Right renal pelvis (tissue), 4 donors: Measurements from ENCODE around the gene MLXIPL. TPM values are rescaled to one million over a fixed set of nuclear protein-coding genes. Genes with fewer than 3 reads are reported as not detected.
"Not testable (repeated sequence)": the region's sequence is repeated elsewhere in the genome, so short reads cannot be mapped to it uniquely, and the experiment has no call there.

Experiments used
- DNase-seq, 4 donors: peaks; one replicate each; pipeline ENCODE4 v3.0.0-alpha.2; 2013; ENCODE audit warnings: low read depth in 4 of 4, low spot score in 3 of 4, missing footprints in 1 of 4
- polyA plus RNA-seq, 4 donors: library from polyadenylated mRNA; unstranded; fragments of 120-200 nt; gene quantifications; one replicate each; pipeline ENCODE4 v1.2.1, GENCODE V29; 2013; ENCODE audit not compliant: insufficient read length in 4 of 4

The MLXIPL gene
- polyA plus RNA-seq, 4 donors = 2.6 to 5.1 (median 4.3) TPM

DNA sequence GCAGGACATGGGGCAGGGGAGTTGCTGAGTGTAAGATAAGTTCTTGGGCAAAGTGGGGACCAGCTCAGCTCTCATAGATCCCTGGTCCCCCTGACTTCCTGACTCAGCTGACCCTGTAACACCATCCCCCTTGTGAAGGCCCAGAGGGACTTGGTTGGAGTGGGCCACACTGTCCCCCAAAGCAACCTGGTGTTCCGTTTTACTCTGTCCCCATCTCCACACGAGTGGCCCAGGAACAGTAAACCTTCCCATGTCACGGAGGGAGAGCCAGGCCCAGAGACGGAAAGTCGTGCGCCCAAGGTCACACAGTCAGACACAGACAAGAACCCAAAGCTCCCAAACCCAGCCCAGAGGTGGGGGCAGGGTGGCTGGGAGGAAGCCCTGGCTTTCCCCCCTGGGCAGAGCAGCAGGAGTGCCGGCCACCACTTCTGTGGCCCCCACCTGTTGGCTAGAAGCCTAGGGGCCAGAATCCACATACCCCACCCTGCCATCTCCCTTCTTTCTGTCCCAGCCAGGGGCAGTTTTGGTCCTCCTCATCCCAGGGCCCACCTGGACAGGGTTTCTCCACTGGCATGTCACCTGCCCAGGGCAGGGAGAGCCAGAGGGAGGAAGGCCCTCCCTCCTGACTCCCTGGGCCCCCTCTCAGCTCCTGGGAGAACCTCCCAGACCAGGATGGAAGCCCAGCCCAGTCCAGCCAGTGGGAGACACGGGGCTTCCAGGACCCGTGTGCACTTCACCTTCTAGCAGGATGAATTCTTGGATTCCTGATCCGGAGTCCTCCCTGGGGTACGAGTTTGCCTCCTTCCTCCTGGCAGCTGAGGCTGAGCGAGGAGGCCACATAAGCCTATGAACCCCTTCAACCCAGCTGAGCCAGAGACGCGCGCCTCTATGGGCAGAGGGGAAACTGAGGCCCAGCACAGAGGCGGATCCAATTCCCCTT lies 22.7 kb upstream of the MLXIPL start:
- DNase-seq = no peak

DNA sequence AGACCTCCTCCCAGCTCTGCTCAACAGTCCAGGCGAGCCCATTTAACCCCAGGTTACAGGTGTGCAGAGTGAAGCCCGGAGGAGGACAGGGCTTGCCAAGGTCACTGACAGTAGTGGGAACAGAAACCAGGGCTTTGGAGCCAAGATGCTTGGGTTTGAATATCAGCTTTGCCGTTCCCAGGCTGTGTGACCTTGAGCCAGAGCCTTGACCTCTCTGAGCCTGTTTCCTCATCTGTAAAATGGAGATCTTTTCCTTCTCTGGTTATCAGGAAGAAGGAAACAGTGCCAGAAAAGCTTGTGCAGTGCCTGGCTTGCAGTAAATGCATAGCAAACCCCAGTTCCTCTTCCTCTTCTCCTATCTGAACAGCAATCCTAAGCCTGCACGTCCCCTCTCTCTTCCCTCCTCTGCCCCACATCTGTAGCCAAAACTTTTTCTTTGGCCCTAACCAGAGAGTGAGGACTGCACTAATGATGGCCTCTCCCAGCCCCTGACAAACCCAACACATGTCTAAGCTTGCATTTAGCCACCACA lies 21.4 kb upstream of the MLXIPL start:
- DNase-seq = no peak

DNA sequence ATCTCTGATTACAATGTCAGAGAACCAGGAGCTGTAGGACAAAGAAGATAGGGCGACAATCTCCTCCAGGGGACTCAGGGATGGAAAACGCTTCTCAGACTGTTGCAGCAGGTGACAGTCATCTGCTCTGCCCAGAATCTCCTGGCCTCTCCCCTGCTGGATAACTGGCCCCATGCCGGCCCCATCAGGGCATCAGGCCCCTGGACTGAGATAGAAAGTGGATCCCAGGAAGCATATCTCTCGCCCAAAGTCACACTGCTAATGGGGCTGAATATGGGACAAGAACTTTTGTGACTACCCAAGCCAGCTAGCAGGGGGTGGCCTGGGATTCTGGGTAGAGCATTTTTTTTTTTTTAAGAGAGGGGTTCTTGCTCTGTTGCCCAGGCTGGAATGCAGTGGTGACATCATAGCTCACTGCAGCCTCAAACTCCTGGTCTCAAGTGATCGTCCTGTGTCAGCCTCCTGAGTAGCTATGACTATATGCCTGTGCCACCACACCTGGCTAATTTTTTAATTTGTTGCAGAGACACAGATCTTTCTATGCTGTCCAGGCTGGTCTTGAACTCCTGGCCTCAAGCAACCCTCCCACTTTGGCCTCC lies 20.5 kb upstream of the MLXIPL start:
- DNase-seq = no peak

DNA sequence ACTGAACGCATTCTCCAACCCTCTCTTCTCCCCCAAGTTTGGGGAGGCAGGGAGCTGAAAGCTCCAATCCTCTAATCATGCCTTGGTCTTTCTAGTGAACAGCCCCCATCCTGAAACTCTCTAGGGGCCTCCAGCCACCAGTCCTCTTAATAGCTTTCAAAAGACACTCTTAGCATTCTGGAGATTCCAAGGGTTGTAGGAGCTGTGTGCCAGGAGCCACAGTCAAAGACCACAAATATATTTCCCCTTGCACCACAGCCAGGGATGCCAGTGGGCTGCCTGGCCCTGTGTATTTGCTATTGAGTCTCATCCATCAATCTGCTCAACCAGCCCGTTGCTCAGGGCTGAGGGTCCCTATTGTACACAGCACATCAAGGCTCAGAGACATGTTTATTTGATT lies 18.5 kb upstream of the MLXIPL start:
- no peak for DNase-seq

DNA sequence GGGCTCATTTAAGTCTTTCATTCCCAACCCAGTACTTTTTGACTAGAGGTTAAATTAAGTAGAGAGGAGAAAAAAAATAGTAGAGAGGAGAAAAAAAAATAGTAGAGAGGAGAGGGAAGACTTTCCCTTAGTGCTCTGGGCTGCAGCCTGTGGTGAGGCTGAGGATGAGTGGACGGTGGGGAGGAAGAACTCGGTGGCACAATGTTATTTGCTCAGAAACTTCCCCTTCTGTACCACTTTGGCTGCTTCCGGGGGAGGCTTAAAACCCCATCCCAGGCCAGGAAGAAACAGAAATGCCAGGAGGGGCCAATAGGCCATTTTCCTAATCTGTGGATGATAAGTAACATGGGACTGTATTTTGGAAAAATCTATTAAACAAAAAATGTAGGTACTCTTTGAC lies 14.6 kb upstream of the MLXIPL start:
- no peak for DNase-seq

DNA sequence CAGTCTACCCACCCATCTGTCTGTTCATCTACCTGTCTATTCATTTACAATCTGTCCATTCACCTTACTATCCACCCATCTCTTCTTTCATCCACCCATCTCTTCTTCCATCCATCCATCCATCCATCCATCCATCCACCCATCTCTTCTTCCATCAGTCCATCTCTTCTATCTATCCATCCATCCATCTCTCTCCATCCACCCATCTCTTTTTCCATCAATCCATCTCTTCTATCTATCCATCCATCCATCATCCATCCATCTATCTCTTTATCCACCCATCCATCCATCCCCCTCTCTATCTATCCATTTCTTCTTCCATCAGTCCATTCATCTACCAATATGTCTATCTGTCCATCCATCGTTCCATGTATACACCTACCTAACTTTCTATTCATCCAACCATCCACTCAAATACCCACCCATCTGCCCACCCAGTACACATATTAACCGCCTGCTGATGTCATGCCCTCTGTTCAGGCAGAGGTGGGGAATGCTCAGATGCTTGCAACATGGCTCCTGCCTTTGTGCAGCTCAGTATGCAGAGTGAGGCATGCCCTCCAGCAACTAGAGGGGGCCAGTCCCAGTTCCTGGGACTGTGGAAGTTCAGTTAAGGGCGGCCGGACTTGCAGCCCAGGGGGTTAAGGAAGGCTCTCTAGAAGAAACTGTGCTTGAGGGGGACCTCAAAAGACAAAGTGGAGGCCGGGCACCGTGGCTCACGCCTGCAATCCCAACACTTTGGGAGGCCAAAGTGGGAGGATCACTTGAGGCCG lies 11.3 kb upstream of the MLXIPL start:
- no peak for DNase-seq

DNA sequence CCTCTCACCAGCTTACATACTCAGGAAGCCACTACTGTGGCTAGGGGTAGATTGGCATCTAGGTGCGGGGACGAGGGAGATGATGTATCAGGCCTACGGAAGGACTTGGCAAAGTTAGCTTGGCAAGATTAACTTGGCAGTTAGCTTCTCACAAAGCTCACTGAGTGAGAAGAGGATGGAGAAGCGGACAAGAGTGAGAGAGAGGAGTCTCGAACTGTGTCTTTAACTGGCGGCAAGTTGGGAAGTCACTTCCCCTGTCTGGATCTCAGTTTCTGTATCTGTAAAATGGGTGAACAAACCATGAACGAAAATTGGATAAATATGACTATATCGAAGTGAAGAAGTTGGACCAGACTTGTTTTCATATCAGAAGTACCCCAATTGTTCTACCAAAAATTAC lies 9.5 kb upstream of the MLXIPL start:
- no peak for DNase-seq

DNA sequence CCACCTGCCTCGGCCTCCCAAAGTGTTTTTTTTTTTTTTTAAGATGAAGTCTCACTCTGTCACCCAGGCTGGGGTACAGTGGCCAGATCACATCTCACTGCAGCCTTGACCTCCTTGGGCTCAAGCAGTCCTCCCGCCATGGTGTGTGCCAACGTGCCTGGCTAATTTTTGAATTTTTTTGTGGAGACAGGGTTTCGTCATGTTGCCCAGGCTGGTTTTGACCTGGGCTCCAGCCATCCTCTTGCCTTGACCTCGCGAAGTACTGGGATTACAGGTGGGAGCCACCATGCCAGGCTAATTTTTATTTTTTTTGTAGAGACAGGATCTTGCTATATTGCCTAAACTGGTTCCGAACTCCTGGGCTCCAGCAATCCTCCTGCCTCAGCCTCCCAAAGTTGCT lies 9.0 kb upstream of the MLXIPL start:
- no peak for DNase-seq

DNA sequence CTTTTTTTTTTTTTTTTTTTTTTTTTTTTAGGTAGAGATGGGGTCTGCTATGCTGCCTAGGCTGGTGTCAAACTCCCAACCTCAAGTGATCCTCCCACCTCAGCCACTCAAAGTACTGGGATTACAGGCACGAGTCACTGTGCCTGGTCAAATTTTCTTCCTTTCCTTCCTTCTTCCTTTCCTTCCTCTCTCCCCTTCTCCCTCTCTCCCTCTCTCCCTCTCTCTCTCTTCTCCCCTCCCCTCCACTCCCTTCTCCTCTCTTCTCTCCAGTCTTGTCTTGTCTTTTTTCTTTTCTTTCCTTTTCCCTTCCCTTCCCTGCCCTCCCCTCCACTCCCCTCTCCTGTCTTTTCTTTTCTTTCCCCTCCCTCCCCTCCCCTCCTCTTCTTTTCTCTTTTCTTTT lies 7.2 kb upstream of the MLXIPL start:
- no peak for DNase-seq

DNA sequence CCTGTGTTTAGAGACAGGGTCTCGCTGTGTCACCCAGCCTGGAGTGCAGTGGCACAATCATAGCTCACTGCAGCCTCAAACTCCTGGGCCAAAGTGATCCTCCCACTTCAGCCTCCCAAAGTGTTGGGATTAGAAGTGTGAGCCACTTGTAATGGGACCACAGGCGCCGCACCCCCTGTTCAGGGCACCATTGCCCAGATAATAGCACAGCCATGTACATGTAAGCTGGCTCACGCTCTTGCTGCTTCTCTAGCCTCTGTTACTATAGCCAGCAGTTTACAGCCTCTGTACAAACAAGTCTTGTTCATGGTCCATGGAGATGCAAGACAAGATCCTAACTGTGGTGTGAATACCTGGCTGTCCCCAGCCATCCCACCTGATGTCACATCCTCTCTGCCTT lies 4.2 kb upstream of the MLXIPL start:
- no peak for DNase-seq

DNA sequence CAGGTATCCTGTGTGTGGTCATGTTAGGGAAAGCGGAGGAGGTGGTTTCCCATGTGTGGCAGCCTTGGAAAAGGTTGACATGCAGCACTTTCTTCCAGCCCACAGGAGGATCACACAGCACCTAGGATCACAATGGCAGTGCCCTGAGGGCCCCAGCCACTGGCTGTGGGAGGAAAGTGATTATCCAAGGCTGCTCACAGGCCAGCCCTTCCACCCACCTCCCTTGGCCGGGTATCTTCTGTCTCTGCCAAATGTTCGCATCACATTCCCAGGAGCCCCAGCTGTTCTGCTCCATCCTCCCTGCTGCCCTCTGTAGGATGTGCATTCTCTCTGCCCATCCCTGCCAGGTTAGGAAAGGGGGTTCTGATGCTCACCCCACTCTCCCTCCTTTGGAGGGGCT lies 2.5 kb upstream of the MLXIPL start:
- DNase-seq = no peak

DNA sequence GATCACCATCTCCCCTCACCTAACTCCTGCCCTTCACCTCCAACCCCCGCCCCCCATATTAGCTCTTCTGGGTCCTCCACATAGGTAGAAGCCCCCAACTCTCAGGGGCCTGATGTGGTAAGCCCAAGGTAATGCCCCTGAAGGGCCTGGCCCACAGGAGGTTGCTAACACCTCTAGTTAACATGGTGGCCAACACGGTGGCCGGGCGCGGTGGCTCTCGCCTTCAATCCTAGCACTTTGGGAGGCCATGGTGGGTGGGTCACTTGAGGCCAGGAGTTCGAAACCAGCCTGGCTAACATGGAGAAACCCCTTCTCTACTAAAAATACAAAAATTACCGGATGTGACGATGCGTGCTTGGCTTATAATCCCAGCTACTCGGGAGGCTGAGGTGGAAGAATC lies 954 bp upstream of the MLXIPL start:
- no peak for DNase-seq

DNA sequence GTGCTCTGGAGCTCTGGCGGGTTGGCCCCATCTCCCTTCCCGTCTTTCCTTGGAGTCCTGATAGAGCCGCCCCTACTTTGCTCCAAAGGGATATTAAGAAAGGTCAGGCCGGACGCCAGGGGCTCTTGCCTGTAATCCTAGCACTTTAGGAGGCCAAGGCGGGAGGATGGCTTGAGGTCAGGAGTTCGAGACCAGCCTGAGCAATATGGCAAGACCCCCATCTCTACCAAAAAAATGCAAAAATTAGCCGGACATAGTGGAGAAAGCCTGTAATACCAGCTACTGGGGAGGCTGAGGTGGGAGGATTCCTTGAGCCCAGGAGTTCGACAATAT lies 313 bp upstream of the MLXIPL start:
- no peak for DNase-seq

DNA sequence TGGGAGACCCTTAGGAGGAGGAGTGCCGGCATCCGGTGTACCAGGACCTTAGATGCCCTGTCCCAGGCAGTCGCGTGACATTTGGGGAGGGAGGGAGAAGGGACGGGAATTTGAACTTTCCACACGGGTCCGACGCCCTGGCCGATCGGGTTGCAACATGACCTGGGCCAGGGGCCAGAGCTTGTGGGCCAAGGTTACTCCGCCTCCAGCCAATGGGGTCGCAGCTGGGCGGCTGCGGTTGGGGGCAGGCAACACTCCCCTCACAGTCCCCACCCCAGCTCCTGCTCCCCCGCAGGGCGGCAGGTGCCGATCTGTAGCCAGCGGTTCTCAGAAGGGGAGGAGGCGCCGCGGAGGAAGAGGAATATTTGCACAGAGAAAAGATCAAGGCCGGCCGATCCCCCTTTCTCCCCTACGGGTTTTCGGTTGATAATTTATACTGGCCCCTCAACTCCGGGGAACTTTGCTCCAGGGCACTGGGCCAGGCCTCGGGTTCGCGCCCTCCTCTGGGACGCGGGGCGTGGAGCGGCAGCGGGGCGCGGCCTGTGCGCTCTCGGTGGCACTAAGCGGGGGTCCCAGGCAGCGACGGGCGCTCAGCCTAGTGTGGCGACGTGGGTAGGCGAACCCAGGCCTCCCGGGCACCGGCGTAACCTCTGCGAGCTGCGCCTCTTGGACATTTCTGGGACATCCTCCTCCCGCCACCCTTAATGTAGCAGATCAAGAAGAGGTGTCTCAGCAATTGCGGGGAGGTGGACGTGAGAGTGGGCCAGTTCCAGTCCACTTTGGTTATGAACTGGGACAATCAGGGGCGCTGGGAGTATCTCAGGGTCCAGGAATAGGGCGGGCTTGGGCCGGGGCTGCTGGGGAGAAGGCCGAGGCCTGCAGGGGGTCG lies 1.2 kb downstream of the MLXIPL start:
- DNase-seq = no peak

DNA sequence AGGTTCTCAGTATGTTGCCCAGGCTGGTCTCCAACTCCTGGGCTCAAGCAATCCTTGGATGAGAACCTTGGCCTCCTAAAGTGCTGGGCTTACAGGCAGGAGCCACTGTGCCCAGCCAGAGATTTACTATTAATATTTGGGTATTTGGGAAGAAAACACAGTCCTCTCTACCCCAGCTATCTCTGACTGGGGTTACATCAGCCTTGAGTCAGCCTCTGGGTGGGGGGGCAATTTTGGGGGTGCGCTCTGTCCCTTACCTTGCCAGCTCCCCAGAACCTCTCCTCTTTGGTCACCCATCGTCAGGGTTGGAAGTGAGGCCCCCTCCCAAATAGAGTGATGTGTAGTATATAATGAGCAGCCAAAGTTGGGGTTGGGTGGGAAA lies 1.8 kb downstream of the MLXIPL start:
- DNase-seq = no peak

DNA sequence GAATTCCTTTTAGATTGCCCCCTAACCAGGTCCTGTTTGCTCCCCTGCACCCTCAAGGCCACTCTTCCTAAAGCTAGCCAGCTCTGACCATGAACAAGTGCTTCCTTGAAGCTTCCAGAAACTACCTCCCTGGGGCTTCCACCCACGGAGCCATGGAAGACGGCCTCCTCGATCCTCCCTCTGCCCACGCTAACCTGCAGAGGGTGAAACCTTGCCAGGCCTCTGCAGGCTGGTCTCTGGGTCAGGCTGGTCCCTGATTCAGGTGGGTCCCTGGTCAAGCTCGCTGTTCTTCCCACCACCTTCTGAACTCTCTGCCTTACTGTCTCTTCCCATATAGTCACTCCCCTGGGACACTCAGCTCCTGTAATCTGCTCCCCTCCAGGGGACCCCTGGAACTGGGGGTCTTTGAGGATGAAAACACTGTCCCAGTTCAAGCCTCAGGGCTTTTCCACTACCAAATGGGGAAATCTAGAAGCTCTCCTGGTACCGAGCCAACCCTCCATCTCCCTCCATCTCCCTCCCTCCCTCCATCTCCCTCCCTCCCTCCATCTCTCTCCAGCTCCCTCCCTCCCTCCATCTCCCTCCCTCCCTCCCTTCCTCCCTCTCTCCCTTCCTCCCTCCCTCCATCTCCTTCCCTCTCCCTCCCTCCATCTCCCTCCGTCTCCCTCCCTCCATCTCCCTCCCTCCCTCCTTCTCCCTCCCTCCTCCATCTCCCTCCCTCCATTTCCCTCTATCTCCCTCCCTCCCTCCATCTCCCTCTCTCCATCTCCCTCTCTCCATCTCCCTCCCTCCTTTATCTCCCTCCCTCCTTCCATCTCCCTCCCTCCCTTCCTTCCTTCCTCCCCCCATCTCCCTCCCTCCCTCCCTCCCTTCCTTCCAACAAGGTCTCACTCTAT lies 2.9 kb downstream of the MLXIPL start:
- DNase-seq = no peak

DNA sequence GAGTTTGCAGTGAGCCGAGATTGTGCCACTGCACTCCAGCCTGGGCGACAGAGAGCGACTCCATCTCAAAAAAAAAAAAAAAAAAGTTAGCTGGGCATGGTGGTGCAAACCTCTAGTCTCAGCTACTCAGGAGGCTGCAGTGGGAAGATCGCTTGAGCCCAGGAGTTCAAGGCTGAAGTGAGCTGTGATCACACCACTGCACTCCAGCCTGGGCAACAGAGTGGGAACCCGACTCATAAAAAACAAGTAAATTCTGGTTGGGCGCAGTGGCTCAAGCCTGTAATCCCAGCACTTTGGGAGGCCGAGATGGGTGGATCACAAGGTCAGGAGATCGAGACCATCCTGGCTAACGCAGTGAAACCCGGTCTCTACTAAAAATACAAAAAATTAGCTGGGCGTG lies 4.9 kb downstream of the MLXIPL start:
- not testable (repeated sequence) for DNase-seq

DNA sequence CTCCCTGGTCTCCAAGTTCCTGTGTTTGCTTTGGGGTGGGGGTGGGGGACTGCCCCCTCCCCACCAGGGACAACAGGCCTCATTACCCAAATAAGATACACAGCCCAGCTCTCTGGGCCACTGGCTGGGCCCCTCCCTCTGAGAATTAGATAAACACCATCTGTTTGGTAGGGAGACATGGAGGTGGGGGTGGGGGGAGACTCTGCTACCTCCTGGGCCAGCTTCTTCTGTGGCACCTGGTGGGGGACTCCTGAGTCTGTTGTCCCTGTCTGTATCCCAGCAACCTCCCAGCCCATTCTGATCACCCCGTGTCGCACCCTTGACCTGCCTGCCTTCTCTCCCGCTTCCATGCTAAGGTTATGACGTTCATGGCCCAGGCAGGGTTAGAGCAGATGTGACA lies 5.8 kb downstream of the MLXIPL start:
- DNase-seq = no peak

DNA sequence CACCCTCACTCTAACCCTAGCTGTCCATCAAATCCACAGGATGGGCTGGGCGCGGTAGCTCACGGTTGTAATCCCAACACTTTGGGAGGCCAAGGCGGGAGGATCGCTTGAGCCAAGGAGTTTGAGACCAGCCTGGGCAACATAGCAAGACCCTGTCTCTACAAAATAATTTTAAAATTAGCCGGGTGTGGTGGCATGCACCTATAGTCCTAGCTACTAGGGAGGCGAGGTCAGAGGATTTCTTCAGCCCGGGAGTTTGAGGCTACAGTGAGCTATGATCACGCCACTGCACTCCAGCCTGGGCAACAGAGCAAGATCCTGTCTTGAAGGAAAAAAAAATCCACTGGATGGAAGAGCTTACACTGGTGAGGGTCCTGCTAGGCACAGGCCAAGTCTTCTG lies 6.8 kb downstream of the MLXIPL start:
- not testable (repeated sequence) for DNase-seq
